ENCODE data around the gene WDR72.

Gene WDR72

DNA sequence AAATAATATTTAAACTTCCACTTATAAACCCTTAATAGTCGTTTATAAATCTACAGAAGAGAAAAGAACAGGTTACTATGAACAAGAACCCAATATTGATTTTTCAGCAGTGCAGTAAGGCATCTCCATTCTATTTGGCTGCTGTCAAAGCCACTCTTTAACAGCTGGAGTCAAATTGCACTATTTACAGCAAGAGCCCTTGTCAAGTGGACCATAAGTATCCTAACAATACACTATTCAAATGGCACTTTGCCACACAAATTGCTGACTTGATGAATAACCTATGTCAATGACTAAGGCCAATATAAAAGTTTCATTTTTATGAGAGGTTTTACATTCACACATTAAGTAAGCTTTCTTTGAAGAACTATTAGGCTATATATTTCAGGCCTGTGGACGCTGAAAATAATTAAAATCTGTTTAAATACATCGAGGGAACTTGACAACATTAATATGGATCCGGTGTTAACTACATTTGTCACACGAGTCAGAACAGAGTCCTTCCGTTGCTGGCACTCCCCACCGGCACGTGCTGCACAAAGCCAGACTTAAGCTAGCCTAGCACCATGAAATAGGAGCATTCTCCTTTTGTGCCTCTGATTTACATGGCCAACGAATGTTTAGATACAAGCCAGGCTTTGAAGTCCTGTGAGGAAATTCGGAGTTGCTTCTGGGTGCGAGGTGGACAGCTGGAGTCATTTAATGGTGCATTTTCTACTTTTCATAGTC lies 100.5 kb downstream of the WDR72 start:
- Mint-ChIP-seq H3K27me3 (no peaks in the 10 kb centered on the region), H3K27ac (no peak overlapping the region), H3K4me1 (no peaks in the 10 kb centered on the region), H3K9me3 (no peaks in the 10 kb centered on the region), H3K4me3 (no peak overlapping the region)
- ATAC-seq (no peak), DNase-seq (no peak)

- Mint-ChIP-seq H3K9me3 (no peaks in the 10 kb centered on the region), H3K4me3 (no peak overlapping the region), H3K27ac (no peak overlapping the region), H3K27me3 (no peaks in the 10 kb centered on the region), H3K4me1 (no peaks in the 10 kb centered on the region)
- DNase-seq, result no peak
- no peak for ATAC-seq
Measured at GRCh38 chr15:53658255-53658654, 101.2 kb downstream of the WDR72 start.

DNA sequence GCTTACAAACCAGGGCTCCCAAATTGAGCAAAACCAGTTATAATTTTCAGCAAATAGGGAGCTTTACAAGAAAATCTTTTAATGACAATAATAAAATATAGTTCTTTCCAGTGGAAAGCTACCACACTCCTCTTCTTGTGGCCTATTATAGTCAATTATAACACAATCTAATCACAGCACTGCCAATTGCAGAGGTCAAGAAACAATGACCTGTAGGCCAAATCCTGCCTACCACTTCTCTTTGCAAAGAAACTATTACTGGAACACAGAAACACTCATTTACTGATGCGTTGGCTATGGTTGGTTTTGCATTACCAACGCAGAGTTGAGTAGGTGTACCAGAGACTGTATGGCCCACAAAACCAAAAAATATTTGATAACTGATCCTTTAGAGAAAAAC lies 110.5 kb downstream of the WDR72 start:
- Mint-ChIP-seq H3K4me3 (no peak overlapping the region), H3K9me3 (no peaks in the 10 kb centered on the region), H3K27me3 (peaks cover 9% of the 10 kb centered on the region), H3K4me1 (no peaks in the 10 kb centered on the region), H3K27ac (no peak overlapping the region)
- ATAC-seq (no peak), DNase-seq (no peak)

- Mint-ChIP-seq H3K27me3 (peaks cover 9% of the 10 kb centered on the region), H3K9me3 (no peaks in the 10 kb centered on the region), H3K4me1 (no peaks in the 10 kb centered on the region), H3K27ac (no peak overlapping the region), H3K4me3 (no peak overlapping the region)
- no peak for ATAC-seq
- no peak for DNase-seq
Measured at GRCh38 chr15:53644660-53645059, 114.8 kb downstream of the WDR72 start.

DNA sequence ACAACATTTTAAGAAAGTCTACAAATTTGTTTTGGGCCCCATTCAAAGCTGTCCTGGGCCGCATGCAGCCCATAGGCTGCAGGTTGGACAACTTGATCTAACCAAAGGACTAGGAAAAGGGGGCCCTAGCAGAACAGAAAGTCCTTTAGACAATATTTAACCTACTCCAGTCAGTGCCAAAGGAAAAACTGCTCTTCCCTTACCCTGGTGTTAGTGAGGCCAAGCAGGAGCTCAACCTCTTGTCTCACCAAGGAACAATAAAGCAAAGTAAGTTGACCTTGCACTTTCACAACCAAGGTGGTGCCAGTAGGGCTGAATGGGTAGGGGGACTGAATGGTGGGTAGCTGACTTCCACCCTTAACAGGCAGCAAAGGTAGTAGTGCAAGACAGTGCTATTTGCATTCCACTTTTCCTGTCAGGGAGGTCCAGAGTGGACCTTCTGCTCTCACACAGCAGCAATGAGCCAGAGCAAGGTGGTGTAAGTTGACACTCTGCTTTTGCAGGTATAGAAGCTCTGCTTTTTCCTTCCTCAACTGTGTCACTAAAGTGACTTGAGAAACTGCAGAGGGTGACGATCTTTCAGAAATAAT lies 124.9 kb downstream of the WDR72 start:
- Mint-ChIP-seq H3K4me3 (no peak overlapping the region), H3K27ac (no peak overlapping the region), H3K27me3 (peaks cover 8% of the 10 kb centered on the region), H3K4me1 (no peaks in the 10 kb centered on the region), H3K9me3 (peaks cover 9 to 24% of the 10 kb centered on the region in 2 donors)
- ATAC-seq (no peak), DNase-seq (no peak)

DNA sequence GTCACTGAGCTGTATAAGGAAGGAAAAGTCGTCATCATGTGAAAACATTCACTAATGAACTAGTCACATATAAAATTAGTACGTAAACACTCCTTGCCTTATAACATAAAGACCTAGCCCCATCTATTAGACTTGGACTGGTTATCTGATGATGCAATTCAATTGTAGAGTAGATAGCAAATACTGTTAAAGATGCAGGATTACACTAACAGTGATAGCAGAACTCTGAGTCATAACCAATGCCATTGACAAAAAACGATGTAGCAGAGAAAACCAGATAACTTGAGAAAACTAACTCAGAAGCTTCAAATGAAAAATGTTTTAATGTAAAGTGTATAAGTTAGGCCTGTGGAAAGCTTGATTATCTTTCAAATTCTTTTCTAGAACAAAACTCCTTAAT lies 132.2 kb downstream of the WDR72 start:
- DNase-seq (no peak), ATAC-seq (no peak)
- Mint-ChIP-seq H3K4me3 (no peak overlapping the region), H3K9me3 (peaks cover 9 to 20% of the 10 kb centered on the region in 2 donors), H3K27ac (no peak overlapping the region), H3K27me3 (no peaks in the 10 kb centered on the region), H3K4me1 (no peaks in the 10 kb centered on the region)

GRCh38 chr15:53625962-53626845 lies 133.3 kb downstream of the WDR72 start:
- Mint-ChIP-seq H3K27me3 (no peaks in the 10 kb centered on the region), H3K27ac (peak overlapping the region in 1 of 2 donors; percentile 82), H3K4me3 (no peak overlapping the region)

DNA sequence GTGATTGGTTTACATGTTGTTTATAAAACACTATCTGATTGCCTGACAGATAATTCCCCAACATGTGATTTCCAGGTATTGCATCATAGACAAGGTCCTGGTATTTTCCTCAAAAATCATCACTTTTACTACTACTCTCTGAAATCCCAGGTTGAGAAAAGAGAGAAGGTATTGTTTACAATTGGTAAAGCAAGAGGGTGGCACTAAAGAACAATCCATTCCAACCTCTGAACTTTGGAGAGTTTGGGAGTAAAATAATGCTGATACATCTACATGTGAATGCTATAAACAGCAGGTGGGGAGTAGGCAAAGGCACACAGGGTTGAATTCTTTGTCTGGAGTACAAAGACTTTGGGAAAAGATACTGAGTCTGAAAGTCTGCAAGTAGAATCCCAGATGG lies 134.2 kb downstream of the WDR72 start:
- Mint-ChIP-seq H3K9me3 (peaks cover 0 to 6% of the 10 kb centered on the region in 2 donors), H3K27me3 (no peaks in the 10 kb centered on the region), H3K4me1 (no peaks in the 10 kb centered on the region), H3K27ac (no peak overlapping the region), H3K4me3 (no peak overlapping the region)
- DNase-seq (no peak), ATAC-seq (no peak)

More at GRCh38 chr15:53625962-53626845, 133.3 kb downstream of the WDR72 start:
- ATAC-seq (no peak), DNase-seq (no peak)
- peaks cover 1 to 9% of the 10 kb centered on the region in 2 donors for H3K9me3 Mint-ChIP-seq
- no peaks in the 10 kb centered on the region for H3K4me1 Mint-ChIP-seq

DNA sequence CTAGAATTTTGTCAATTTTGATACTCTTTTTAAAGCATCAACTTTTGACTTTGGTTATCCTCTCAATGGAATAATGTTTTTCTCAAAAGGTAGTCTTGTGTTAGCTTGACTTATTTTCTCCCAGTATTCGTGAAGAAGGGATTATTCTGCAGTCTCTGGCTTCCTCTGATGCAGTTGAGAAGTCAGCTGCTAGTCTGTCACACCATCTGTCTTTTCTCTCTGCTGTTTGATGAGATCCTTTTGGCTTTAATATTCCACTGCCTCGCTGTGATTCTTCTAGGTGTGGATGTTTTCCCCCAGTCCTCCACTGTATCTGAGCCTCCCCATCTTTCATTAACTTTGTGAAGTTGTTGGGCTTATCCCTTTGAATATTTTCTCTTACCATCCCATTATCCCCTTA lies 141.0 kb downstream of the WDR72 start:
- Mint-ChIP-seq H3K27ac (no peak overlapping the region), H3K4me1 (no peaks in the 10 kb centered on the region), H3K4me3 (no peak overlapping the region), H3K9me3 (no peaks in the 10 kb centered on the region), H3K27me3 (no peaks in the 10 kb centered on the region)
- no peak for DNase-seq
- no peak for ATAC-seq

DNA sequence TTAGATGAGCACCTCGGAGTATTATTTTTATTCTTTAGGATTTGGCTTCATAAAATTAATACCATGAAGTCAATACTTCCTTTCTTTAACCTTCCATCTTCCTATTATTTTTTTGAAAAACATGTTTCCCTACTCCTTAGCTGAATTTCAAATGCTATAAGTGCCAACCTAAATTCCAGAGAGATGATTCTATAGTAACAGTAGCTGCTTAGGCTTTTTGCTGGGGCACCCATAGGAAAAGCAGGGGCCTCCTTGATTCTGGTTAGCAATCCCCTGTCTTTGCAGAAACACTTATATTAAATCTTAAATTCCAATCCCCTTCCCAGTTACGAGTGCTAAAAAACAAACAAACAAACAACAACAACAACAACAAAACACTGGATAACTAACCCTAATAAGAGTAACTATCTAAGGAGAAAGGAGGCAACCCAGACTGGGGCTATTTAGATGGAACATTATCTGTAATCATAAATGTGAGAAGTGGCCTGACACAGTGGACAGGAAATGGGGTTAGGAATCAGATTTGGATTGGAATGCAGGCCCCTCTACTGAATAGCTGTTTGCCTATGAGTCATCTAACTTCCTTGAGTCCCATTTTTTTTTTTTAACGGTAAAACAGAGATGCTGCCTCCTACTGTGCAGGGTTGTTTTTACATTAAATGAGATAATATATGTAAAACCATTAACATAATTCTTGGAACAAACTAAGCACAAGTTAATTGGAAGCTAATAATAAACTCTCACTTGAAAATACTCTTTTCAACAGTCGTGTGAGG lies 148.1 kb downstream of the WDR72 start:
- H3K27me3 Mint-ChIP-seq, result no peaks in the 10 kb centered on the region
- ATAC-seq (no peak), DNase-seq (no peak)
- no peak overlapping the region for H3K27ac Mint-ChIP-seq
- no peaks in the 10 kb centered on the region for H3K4me1 Mint-ChIP-seq
- H3K4me3 Mint-ChIP-seq, result no peak overlapping the region
- no peaks in the 10 kb centered on the region for H3K9me3 Mint-ChIP-seq

DNA sequence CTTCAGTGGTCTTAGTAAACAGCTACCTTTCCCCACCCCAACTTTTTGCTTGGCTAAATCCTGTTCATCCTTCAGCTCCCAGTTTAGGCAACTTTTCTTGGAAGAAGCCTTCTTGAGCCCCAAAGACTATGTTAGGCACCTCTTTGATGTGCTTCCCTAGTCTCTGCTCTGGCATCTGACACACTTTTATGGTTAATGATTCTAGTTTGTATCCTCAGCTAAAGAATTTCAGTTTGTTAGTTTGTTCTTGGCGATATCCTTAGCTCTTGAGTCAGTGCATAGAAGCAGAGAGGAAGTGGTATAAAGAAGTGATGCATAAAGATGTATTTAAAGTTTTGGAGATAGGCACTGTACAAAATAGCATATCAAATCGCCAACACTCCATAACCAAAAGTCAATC lies 168.4 kb downstream of the WDR72 start:
- no peak overlapping the region for H3K27ac Mint-ChIP-seq
- ATAC-seq (no peak), DNase-seq (no peak)
- H3K4me1 Mint-ChIP-seq, result no peaks in the 10 kb centered on the region
- H3K9me3 Mint-ChIP-seq, result no peaks in the 10 kb centered on the region
- H3K27me3 Mint-ChIP-seq, result peaks cover 10% of the 10 kb centered on the region
- H3K4me3 Mint-ChIP-seq, result no peak overlapping the region

DNA sequence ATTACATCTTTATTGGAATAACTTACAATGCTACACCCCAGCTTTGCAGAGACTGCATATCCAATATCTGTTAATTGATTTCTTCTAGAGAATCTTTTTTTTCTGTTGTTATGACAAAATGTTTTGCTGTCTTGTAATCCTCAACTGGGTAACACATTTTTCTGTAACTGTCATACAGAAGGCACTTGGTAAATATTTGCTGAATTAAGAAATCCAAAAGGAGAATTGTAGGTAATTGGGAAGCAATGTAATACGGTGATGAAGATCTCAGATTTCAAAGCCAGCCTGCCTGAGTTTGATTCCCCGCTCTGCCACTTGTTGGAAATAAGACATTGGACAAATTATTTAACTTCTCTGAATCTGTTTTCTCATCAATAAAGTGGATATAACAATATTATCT lies 169.1 kb downstream of the WDR72 start:
- Mint-ChIP-seq H3K27me3 (peaks cover 10% of the 10 kb centered on the region), H3K4me3 (no peak overlapping the region), H3K4me1 (no peaks in the 10 kb centered on the region), H3K9me3 (no peaks in the 10 kb centered on the region), H3K27ac (no peak overlapping the region)
- DNase-seq, result no peak
- no peak for ATAC-seq

DNA sequence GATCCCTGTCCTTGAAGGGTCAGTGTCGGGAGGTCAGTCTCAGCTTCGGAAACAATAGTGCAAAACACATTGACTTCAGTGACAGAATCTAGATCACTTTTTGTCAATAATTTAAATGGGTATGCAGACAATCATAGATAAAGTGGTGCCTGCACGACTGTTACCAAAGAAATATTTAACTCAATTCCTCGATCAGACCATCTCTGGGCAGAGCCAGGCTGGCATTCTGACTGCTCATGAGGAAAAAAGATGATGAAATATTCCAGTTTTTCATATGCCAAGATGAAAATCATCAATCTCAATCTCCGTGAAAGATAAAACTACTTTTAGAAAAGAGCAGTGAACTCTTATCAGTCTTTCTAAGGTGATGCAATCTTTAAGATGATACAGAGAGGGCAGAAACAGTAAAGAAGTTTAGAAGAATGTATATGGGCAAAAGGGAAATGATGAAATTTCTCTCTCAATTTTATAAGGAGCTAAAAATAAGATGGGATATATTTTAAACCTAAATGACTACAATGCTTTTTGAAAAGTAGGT lies 169.9 kb downstream of the WDR72 start:
- Mint-ChIP-seq H3K4me3 (no peak overlapping the region), H3K4me1 (no peaks in the 10 kb centered on the region), H3K27me3 (peaks cover 10% of the 10 kb centered on the region), H3K9me3 (no peaks in the 10 kb centered on the region), H3K27ac (no peak overlapping the region)
- DNase-seq, result no peak
- no peak for ATAC-seq

- DNase-seq (no peak), ATAC-seq (no peak)
- H3K4me3 Mint-ChIP-seq, result no peak overlapping the region
- no peaks in the 10 kb centered on the region for H3K9me3 Mint-ChIP-seq
- H3K27ac Mint-ChIP-seq, result no peak overlapping the region
- H3K27me3 Mint-ChIP-seq, result peaks cover 13% of the 10 kb centered on the region
- H3K4me1 Mint-ChIP-seq, result no peaks in the 10 kb centered on the region
Measured at GRCh38 chr15:53588773-53589172, 170.7 kb downstream of the WDR72 start.

- Mint-ChIP-seq H3K4me3 (no peak overlapping the region), H3K4me1 (no peaks in the 10 kb centered on the region), H3K9me3 (no peaks in the 10 kb centered on the region), H3K27ac (no peak overlapping the region), H3K27me3 (peaks cover 17% of the 10 kb centered on the region)
- ATAC-seq (no peak), DNase-seq (peak; percentile 2 to 19)
Measured at GRCh38 chr15:53586799-53587198, 172.7 kb downstream of the WDR72 start.
